Prostate gland (tissue), 1 donor: ENCODE data around the gene CPT1C.

Experiments
- POLR2A ChIP-seq: fragments of 450-650 bp; IDR thresholded peaks from one replicate; pipeline ENCODE4 v1.6.1; 2016; ENCODE audit warnings: antibody characterized with exemption, mild to moderate bottlenecking
- POLR2AphosphoS5 ChIP-seq: sonication (generic); formaldehyde crosslinking; IDR thresholded peaks from one replicate; pipeline ENCODE4 v1.6.1; 2017; ENCODE audit warnings: antibody characterized with exemption

GRCh38 chr19:49642492-49643035 lies 48.4 kb upstream of the CPT1C start:
- no peak for TF ChIP-seq POLR2AphosphoS5
- TF ChIP-seq POLR2A, result no peak
